ENCODE data around the gene CTBP2. TPM values are rescaled to one million over a fixed set of nuclear protein-coding genes. Genes with fewer than 3 reads are reported as not detected.

CTBP2 gene
- total and polyA plus RNA-seq, 11 donors, result 10.1 to 45.5 (median 29.1) TPM

GRCh38 chr10:125107965-125108580 is 52.3 kb downstream of the CTBP2 start:
- WGBS, 4 donors, result 75 to 82% (median 79%) methylated on average over 10 of the region's 10 CpGs
- TF ChIP-seq POLR2A (IDR thresholded peaks at IDR 0.05) (no peak), CTCF (IDR thresholded peaks at IDR 0.05) (no peak)
- intact Hi-C loops (cut with DNase I), result no loop called here
- Histone ChIP-seq H3K36me3 (peaks cover 0 to 44% (median 24%) of the 10 kb centered on the region in 9 donors), H3K27ac (no peak overlapping the region), H3K9me3 (peaks cover 0 to 10% (median 0%) of the 10 kb centered on the region in 12 donors), H3K27me3 (no peaks in the 10 kb centered on the region), H3K4me3 (no peak overlapping the region), H3K4me1 (peaks cover 0 to 38% (median 12%) of the 10 kb centered on the region in 12 donors)
- peak in 2 of 4 donors; percentile 52 to 53 for ATAC-seq
- DNase-seq, result no peak

GRCh38 chr10:125107166-125107949 is 53.0 kb downstream of the CTBP2 start:
- intact Hi-C loops (cut with DNase I), result no loop called here
- ATAC-seq (no peak), DNase-seq (no peak)
- 84 to 91% (median 87%) methylated on average over 8 to 10 of the region's 10 CpGs for WGBS, 4 donors
- Histone ChIP-seq H3K27ac (no peak overlapping the region), H3K36me3 (peaks cover 0 to 44% (median 24%) of the 10 kb centered on the region in 9 donors), H3K27me3 (no peaks in the 10 kb centered on the region), H3K4me3 (no peak overlapping the region), H3K4me1 (peaks cover 0 to 41% (median 17%) of the 10 kb centered on the region in 12 donors), H3K9me3 (peaks cover 0 to 10% (median 0%) of the 10 kb centered on the region in 12 donors)
- no peak for TF ChIP-seq CTCF (IDR thresholded peaks at IDR 0.05)
- TF ChIP-seq POLR2A (IDR thresholded peaks at IDR 0.05), result no peak

GRCh38 chr10:125106586-125106985 is 53.8 kb downstream of the CTBP2 start:
- TF ChIP-seq CTCF (IDR thresholded peaks at IDR 0.05), result no peak
- no peak for TF ChIP-seq POLR2A (IDR thresholded peaks at IDR 0.05)
- ATAC-seq (no peak), DNase-seq (no peak)
- H3K27ac ChIP-seq, result no peak overlapping the region
- 93 to 96% (median 95%) methylated on average over 9 of the region's 9 CpGs for WGBS, 4 donors
- peaks cover 0 to 47% (median 26%) of the 10 kb centered on the region in 9 donors for H3K36me3 ChIP-seq
- peaks cover 0 to 49% (median 21%) of the 10 kb centered on the region in 12 donors for H3K4me1 ChIP-seq
- H3K9me3 ChIP-seq, result peaks cover 0 to 10% (median 0%) of the 10 kb centered on the region in 12 donors
- intact Hi-C loops (cut with DNase I), result no loop called here
- no peaks in the 10 kb centered on the region for H3K27me3 ChIP-seq
- H3K4me3 ChIP-seq, result no peak overlapping the region

- H3K4me3 ChIP-seq, result no peak overlapping the region
- DNase-seq (no peak), ATAC-seq (no peak)
- intact Hi-C loops (cut with DNase I), result no loop called here
- H3K36me3 ChIP-seq, result peaks cover 0 to 47% (median 30%) of the 10 kb centered on the region in 9 donors
- no peak for TF ChIP-seq CTCF (IDR thresholded peaks at IDR 0.05)
- TF ChIP-seq POLR2A (IDR thresholded peaks at IDR 0.05), result no peak
- peaks cover 0 to 10% (median 0%) of the 10 kb centered on the region in 12 donors for H3K9me3 ChIP-seq
- H3K4me1 ChIP-seq, result peaks cover 0 to 50% (median 21%) of the 10 kb centered on the region in 12 donors
- 90 to 93% (median 93%) methylated on average over 9 of the region's 9 CpGs for WGBS, 4 donors
- no peaks in the 10 kb centered on the region for H3K27me3 ChIP-seq
- no peak overlapping the region for H3K27ac ChIP-seq
These were observed 54.6 kb downstream of the CTBP2 start for GRCh38 chr10:125105706-125106255.
